Putamen (tissue), 1 donor: ENCODE measurements around the gene OR4D2.

ENCODE experiments used
- DNase-seq: peaks from one replicate; pipeline ENCODE4 v3.0.0-alpha.2; 2016; ENCODE audit warnings: low spot score

The OR4D2 gene

DNA sequence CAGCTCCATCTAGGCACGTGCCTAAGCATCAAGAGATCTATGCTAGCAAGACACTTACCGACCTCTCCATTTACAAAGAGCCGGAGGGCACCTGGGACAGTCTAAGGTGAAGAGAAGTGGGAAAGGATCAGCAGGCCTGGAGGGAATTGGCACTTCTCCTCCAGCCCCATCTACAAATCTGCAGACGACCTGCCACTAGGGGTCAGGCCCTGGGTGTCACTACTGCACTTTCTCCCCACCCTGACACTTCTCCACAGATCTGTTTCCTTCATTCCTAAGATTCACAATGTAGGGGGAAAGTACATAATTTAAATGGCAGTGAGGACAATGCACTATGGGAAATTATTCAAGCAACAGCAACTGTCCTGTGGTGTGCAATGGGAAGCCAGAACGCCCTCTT lies 44.1 kb downstream of the OR4D2 start:
- no peak for DNase-seq

DNA sequence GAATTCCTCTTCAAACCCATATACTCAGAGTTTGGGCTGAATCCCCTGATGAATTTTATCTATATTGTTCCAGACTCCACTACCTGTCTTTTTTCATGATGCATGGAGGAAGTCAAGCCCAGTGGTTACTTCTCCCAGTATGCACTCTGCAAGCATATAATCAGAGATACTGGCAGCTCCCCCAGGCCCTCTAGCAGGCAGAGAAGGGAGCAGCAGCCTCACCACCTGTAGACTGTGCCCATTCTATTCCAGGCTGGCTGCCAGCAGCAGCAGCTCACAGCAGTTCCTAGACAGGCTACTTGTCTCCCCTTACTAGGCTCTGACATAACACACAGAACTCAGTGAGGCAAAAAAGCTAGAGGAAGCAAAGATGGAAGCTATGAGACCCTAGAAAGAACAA lies 48.9 kb downstream of the OR4D2 start:
- no peak for DNase-seq

DNA sequence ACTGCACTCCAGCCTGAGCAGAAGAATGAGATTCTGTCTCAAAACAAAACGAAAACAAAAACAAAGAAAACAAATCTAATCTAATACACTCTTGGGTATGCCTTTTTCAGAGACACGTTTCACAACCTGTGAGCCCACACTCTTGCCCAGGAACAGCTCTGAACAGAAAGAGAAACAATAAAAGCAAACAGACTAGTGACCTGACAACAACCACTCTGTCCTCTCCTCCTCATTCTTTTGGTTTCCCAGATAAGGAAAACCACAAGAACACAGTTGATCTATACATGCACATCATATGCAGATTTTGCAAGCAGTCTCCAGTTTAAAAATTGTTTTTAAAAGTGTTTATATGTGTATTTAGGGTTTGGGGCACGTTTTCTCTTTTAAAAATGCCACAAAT lies 51.0 kb downstream of the OR4D2 start:
- no peak for DNase-seq

DNA sequence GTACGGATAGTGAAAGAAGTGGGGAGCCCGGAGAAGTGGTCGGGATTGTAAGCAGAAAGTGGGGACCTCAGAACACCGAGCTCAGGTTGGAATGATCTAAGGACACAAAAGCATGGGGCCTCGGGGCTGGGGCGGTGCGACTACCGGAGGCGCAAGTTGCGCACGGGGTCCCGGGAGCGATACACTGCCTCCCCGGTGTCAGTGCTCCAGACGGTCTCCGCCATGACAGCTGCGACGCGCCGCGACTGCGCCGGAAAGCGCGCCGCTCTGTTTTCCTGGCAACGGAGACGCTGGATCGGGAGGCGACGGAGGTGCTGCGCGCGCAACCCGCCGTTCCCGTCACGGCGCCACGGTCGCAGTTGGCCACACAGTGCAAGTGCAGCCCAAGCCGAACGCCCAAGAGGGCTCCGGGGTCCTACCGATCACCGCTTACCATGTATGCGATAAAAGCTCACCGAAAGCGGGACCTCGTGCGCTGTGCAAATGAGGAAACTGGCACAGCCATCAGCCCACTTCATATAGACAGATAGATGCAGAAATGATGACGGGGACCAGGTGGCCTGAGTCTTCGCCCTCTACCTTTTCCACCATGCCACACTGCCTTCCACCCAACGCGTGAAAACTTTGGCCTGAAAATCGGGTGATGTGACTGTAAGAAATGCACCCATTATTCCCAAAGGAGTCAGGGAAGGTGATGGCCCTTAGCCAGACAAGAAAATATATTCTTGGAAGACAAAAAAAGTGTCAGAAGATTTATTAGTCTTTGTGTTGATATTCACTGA lies 52.4 kb downstream of the OR4D2 start, which contains the start of gene MKS1:
MKS1 (minus strand) TSS at position 249 of the 782 bp plus-strand sequence; CDS start at position 224, 25 bp downstream.
- peak; percentile 91 for DNase-seq

DNA sequence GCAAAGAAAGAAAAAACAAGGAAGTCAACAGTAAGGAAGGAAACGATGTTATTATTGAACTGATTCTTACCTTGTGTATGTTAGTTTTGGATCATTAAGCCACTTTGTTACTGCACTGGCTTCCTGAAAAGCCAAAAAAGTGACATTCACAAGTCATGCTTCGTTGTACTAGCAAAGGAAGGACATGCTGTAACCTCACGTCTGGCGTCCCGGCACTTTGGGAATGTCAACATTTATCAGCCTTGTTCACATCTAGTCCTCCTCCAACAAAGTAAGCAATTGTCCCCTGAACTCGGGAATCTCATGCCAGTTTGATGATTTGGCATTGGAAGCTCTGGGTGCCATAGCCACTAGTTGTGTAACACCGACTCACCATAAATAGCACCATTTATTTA lies 53.0 kb downstream of the OR4D2 start:
- DNase-seq = no peak
